NCI-H748 treated with DMSO at 0.1 percent for 48 hours (cell line): Measurements from ENCODE around the gene ZNF74.
A peak's percentile ranks its signal among the peaks of the same experiment; 100 is the strongest.
"Not testable (repeated sequence)": the region's sequence is repeated elsewhere in the genome, so short reads cannot be mapped to it uniquely, and the experiment has no call there.

Source experiments
- DNase-seq: peaks from one replicate; lab custom pipeline; 2025; lab: John Stamatoyannopoulos, UW

ZNF74 gene

DNA sequence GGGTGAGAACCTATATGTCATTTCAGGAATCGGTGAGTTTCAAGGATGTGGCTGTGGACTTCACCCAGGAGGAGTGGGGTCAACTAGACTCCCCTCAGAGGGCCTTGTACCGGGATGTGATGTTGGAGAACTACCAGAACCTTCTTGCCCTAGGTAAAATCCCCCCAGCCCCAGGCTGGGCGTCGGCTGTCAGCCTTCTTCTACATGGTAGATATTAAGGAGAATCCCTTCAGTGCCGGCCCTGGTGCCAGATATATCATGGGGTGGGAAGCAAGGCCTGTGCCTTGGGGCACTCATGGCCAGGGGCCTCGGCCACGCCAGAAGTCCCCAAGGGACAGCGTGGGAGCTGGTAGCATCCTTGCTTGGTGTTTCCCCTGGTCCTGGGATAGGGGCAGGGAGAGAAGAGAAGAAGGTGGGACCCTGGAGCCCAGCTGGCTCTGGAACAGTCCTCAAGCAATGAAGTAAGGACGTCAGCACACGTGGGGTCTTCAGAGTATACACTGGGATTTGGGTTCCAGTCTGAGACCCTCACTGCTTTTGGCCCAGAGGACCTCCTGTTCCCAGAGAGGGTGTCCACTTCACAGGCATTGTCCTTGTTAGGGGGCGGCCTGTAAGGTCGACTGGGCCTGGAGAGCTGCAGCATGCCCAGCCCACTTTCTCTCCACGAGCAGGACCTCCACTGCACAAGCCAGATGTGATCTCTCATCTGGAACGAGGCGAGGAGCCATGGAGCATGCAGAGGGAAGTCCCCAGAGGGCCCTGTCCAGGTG lies 6.8 kb downstream of the ZNF74 start:
- no peak for DNase-seq

GRCh38 chr22:20401376-20402014 lies 7.5 kb downstream of the ZNF74 start:
- DNase-seq: no peak

DNA sequence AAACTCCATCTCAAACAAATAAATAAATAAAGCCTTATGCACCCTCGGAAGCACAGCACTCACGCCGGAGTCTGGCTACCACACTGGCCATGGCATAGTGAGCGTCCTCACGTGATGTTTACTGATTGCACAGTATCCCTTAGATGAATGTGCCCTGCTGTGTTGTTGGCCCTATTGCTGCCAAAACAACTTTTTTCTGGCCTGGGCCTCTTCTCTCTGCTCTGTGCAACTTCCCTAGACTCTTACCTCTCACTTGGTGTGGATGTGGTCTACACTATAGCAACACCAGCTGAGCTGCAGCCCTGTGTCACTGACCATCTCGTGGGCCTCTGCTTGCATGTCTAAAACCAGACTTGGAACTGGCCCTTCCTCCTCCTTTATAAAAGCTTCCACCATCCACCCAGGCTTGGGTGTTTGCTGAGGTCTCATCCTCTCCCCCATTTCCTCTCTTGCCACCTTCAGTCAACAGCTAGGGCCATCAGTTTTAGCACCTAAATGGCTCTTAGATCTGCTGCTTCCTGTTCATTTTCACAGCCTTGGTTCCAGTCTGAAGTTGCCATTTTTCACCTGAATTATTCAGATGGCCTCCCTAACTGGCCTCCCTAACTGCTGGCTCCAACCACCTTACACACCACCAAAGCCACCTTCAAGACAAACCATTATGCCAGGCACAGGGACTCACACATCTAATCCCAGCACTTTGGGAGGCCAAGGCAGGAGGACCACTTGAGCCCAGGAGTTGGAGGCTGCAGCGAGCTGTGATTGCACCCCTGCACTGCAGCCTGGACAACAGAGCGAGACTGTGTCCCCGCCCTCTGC lies 9.2 kb downstream of the ZNF74 start:
- DNase-seq: no peak

- no peak for DNase-seq
These were observed 9.8 kb downstream of the ZNF74 start for GRCh38 chr22:20403779-20404140.

DNA sequence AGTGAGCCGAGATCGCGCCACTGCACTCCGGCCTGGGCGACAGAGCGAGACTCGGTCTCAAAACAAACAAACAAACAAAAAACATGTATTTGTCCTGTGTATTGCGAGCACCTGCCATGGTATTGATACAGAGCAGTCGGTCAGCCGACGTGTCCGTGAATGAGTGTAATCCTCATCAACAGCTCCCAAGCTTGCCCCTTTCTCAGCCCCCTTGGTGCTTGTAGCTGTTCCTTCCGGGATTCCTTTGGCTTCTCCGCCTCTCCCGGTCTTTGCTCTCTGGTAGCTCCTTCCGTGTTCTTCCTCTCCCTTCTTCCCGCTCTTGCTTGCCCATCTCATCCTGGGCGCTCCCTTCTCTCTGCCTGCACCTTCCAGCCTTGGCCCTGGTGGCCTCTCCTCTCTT lies 10.9 kb downstream of the ZNF74 start:
- DNase-seq: no peak

- DNase-seq: no peak
These were observed 11.5 kb downstream of the ZNF74 start for GRCh38 chr22:20405291-20405930.

GRCh38 chr22:20405931-20406685 lies 12.2 kb downstream of the ZNF74 start:
- DNase-seq: no peak

- DNase-seq: no peak
These were observed 12.9 kb downstream of the ZNF74 start for GRCh38 chr22:20406686-20407408.

DNA sequence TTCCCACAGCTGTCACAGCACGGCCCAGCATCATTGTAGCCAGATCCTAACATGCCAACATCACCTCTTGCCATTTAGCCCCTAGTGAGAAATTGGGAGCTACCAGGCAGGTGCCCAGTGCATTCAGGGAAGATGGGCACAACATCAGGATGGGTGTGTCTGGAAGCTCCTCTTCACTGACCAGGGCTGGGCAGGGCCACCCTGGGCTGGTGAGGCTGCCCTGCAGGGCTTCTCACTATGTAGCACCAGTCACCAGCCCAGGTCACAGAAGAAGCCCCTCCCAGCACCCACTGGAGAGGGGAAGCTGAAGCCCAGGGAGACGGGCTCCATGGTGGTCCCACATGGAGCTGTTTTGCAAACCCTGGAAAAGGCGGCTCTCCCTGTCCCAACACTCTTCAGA lies 13.9 kb downstream of the ZNF74 start:
- DNase-seq: no peak

DNA sequence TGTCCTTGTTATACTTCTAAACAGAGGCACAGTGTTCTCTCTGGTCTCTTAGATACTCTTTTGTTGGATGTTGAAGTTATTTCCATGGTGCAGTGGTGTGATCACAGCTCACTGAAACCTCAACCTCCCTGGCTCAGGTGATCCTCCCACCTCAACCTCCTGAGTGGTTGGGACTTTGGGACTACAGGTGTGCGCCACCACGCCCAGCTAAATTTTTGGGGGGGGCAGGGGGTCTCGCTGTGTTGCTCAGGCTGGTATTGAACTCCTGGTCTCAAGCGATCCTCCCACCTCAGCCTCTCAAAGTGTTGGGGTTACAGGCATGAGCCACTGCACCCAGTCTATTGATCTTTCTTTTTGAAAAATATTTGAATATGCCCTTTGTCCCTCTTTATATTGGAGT lies 14.9 kb downstream of the ZNF74 start:
- no peak for DNase-seq

DNA sequence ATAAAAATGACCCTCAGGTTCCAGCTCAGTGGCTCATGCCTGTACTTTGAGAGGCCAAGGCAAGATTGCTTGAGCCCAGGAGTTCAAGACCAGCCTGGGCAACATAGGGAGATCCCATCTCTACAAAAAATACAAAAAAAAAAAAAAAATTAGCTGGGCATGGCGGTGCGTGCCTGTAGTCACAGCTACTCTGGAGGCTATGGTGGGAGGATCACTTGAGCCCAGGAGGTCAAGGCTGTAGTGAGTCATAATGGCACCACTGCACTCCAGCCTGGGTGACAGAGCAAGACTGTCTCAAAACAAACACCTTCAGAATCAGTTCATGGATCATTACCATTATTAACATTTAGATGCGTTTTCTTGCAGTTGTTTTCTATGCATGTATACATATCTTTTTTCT lies 15.4 kb downstream of the ZNF74 start:
- not testable (repeated sequence) for DNase-seq

DNA sequence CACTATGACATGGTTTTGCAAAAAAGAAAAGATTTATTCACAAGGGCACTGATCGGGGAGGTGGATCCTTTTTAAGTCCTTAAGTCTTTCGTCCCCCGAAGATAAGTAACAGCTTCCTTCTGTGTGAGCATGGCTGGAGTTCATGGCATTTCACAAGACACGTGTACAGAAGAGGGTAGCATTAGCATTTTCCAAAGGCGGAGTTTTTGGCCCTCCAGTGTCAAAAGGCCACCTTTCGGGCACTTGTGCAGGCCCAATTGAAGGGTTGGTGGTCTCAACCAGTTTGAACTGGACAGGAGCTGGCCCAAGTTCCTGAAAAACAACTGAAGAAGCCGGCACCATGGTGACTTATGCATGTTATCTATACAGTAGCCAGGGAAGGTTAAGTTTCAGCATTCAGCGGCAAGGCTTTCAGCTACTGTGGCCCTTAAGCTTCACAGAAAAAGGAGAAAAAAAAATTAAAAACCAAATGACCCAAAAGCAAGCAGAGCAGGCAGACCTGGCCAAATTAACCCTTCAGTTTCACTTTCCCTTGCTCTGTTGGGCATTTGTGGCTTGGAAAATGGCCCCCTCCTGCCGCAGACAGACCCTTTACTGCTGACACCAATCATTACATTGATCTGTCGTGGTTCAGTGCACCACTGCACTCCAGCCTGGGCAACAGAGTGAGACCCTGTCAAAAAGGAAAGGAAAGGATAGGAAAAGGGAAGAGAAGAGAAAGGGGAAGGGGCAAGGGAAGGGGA lies 18.7 kb downstream of the ZNF74 start:
- DNase-seq: no peak

GRCh38 chr22:20413217-20414058 lies 19.5 kb downstream of the ZNF74 start:
- DNase-seq: no peak

DNA sequence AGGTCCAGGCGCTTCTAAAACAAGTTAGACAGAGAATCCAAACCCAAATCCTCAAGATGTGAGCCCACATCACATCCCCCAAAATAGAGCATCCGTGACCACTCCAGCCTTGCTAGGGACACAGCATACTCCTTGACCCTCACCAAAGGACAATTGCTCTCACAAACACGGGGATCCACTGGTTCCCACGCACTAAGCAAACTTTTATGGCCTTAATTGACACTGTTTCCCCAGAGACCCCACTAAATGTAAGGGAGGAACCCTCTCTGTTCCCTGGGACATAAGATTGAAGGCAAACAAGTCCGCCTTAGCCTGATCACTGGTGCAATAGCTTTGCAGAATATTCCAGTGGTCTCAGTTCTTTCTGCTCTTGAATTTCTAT lies 20.1 kb downstream of the ZNF74 start:
- DNase-seq: no peak

- DNase-seq: no peak
These were observed 20.5 kb downstream of the ZNF74 start for GRCh38 chr22:20414450-20414849.

- not testable (repeated sequence) for DNase-seq
These were observed 21.3 kb downstream of the ZNF74 start for GRCh38 chr22:20415241-20415640.

DNA sequence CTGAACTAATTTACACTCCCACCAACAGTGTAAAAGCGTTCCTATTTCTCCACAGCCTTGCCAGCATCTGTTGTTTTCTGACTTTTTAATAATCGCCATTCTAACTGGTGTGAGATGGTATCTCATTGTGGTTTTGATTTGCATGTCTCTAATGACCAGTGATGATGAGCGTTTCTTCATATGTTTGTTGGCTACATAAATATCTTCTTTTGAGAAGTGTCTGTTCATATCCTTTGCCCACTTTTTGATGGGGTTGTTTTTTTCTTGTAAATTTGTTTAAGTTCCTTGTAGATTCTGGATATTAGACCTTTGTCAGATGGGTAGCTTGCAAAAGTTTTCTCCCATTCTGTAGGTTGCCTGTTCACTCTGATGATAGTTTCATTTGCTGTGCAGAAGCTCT lies 21.7 kb downstream of the ZNF74 start:
- DNase-seq: not testable (repeated sequence)

DNA sequence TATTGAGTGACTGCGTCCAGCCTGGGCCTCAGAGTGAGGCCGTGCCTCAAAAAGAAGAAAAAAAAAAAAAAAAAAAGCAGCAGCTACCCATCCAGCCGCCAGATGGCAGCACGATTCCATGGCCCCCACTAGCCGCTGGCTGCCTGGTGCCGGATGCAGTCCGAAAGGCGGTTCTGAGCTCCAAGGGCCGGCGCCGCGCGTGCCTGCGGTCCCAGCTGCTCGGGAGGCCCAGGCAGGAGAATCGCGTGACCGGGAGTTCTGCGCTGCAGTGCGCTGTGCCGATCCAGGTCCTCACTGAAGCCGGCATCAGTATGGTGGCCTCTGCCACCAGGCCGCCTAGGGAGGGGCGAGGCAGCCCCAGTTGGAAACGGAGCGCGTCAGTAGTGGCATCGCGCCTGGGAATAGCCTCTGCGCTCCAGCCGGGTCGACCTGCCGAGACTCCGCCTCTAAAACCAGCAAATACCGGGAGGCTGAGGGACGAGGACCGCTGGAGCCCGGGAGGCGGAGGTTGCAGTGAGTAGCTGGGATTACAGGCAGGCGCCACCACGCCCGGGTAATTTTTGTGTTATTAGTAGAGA lies 24.3 kb downstream of the ZNF74 start:
- DNase-seq: peak; percentile 14

DNA sequence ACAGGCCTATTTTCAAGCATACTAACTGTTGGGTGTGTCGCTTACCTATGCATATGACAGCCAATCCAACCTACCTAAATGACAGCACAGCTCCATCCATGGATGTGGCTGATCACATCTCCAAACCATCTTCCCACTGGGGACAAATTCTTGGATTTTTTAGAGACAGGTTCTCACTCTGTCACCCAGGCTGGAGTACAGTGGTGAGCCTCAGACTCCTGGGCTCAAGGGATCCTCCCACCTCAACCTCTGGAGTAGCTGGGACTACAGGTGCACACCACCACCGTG lies 25.7 kb downstream of the ZNF74 start:
- no peak for DNase-seq
